Skeletal muscle tissue (tissue), 4 donors: ENCODE measurements around the gene GUCA1A. TPM values are rescaled to one million over a fixed set of nuclear protein-coding genes. Genes with fewer than 3 reads are reported as not detected.

Experiments
- H3K27ac ChIP-seq: one replicate; pipeline ENCODE4 v1.7.0; 2013; ENCODE audit warnings: mild to moderate bottlenecking, low read depth, low read length, inconsistent platforms
- H3K27me3 ChIP-seq, 3 donors: one replicate each; pipeline ENCODE4 v1.7.0; 2013; ENCODE audit warnings: low read length in 3 of 3; ENCODE audit not compliant: control insufficient read depth in 3 of 3, insufficient read depth in 3 of 3
- H3K36me3 ChIP-seq, 3 donors: one replicate each; pipeline ENCODE4 v1.7.0; 2013; ENCODE audit warnings: low read length in 3 of 3; ENCODE audit not compliant: control insufficient read depth in 3 of 3, insufficient read depth in 3 of 3
- H3K4me1 ChIP-seq, 3 donors: one replicate each; pipeline ENCODE4 v1.7.0; 2013; ENCODE audit warnings: low read length in 3 of 3, mild to moderate bottlenecking in 3 of 3; ENCODE audit not compliant: control insufficient read depth in 3 of 3, insufficient read depth in 3 of 3
- H3K4me3 ChIP-seq, 3 donors: one replicate each; pipeline ENCODE4 v1.7.0; 2013; ENCODE audit warnings: low read length in 3 of 3
- H3K9ac ChIP-seq, 3 donors: one replicate each; pipeline ENCODE4 v1.7.0; 2013; ENCODE audit warnings: low read length in 3 of 3, mild to moderate bottlenecking in 3 of 3, moderate library complexity in 2 of 3, low read depth in 1 of 3
- H3K9me3 ChIP-seq, 3 donors: one replicate each; pipeline ENCODE4 v1.7.0; 2013; ENCODE audit warnings: low read length in 3 of 3; ENCODE audit not compliant: control insufficient read depth in 3 of 3
- total RNA-seq: library from RNA; depleted of rRNA; stranded (reverse); fragments of >200 nt; gene quantifications from one replicate; pipeline ENCODE4 v1.2.3, GENCODE V29; 2014
- donor health status: Osteomylitis.

GUCA1A gene
- not detected for total RNA-seq

- Histone ChIP-seq H3K36me3 (no peaks in the 10 kb centered on the region), H3K9me3 (no peaks in the 10 kb centered on the region), H3K9ac (no peak within 1 kb of the TSS), H3K4me1 (no peaks in the 10 kb centered on the region), H3K4me3 (no peak within 1 kb of the TSS), H3K27me3 (peaks cover under 1 to 6% (median 3%) of the 10 kb centered on the region in 3 donors), H3K27ac (no peak within 1 kb of the TSS)
These were observed at the start of gene GUCA1A for GRCh38 chr6:42173101-42173500. GUCA1A (plus strand) TSS chr6:42173364; CDS start chr6:42173614, 250 bp downstream.

- no peaks in the 10 kb centered on the region for H3K9me3 ChIP-seq
- H3K4me1 ChIP-seq, result peaks cover under 1 to 2% (median under 1%) of the 10 kb centered on the region in 3 donors
- no peak overlapping the region for H3K9ac ChIP-seq
- no peaks in the 10 kb centered on the region for H3K36me3 ChIP-seq
- H3K27ac ChIP-seq, result no peak overlapping the region
- H3K4me3 ChIP-seq, result no peak overlapping the region
- H3K27me3 ChIP-seq, result no peaks in the 10 kb centered on the region
These were observed 49.6 kb upstream of the GUCA1A start for GRCh38 chr6:42123379-42124103.

GRCh38 chr6:42124223-42124836 is 48.8 kb upstream of the GUCA1A start:
- Histone ChIP-seq H3K4me1 (no peaks in the 10 kb centered on the region), H3K36me3 (no peaks in the 10 kb centered on the region), H3K9ac (no peak overlapping the region), H3K9me3 (no peaks in the 10 kb centered on the region), H3K4me3 (no peak overlapping the region), H3K27ac (no peak overlapping the region), H3K27me3 (no peaks in the 10 kb centered on the region)

GRCh38 chr6:42125231-42125630 is 47.9 kb upstream of the GUCA1A start:
- H3K27me3 ChIP-seq, result no peaks in the 10 kb centered on the region
- no peaks in the 10 kb centered on the region for H3K36me3 ChIP-seq
- H3K4me3 ChIP-seq, result no peak overlapping the region
- no peaks in the 10 kb centered on the region for H3K4me1 ChIP-seq
- H3K9ac ChIP-seq, result no peak overlapping the region
- no peaks in the 10 kb centered on the region for H3K9me3 ChIP-seq
- H3K27ac ChIP-seq, result no peak overlapping the region

- Histone ChIP-seq H3K27me3 (no peaks in the 10 kb centered on the region), H3K4me3 (no peak overlapping the region), H3K27ac (no peak overlapping the region), H3K4me1 (no peaks in the 10 kb centered on the region), H3K36me3 (no peaks in the 10 kb centered on the region), H3K9me3 (no peaks in the 10 kb centered on the region), H3K9ac (no peak overlapping the region)
These were observed 47.5 kb upstream of the GUCA1A start for GRCh38 chr6:42125663-42126062.

GRCh38 chr6:42128460-42129359 is 44.5 kb upstream of the GUCA1A start:
- no peaks in the 10 kb centered on the region for H3K9me3 ChIP-seq
- H3K27ac ChIP-seq, result no peak overlapping the region
- no peaks in the 10 kb centered on the region for H3K27me3 ChIP-seq
- H3K4me1 ChIP-seq, result no peaks in the 10 kb centered on the region
- H3K4me3 ChIP-seq, result no peak overlapping the region
- no peaks in the 10 kb centered on the region for H3K36me3 ChIP-seq
- no peak overlapping the region for H3K9ac ChIP-seq

GRCh38 chr6:42129360-42129676 is 43.8 kb upstream of the GUCA1A start:
- H3K36me3 ChIP-seq, result no peaks in the 10 kb centered on the region
- no peak overlapping the region for H3K27ac ChIP-seq
- H3K27me3 ChIP-seq, result no peaks in the 10 kb centered on the region
- H3K4me3 ChIP-seq, result no peak overlapping the region
- no peaks in the 10 kb centered on the region for H3K9me3 ChIP-seq
- no peak overlapping the region for H3K9ac ChIP-seq
- no peaks in the 10 kb centered on the region for H3K4me1 ChIP-seq

GRCh38 chr6:42131531-42131930 is 41.6 kb upstream of the GUCA1A start:
- no peaks in the 10 kb centered on the region for H3K27me3 ChIP-seq
- H3K9me3 ChIP-seq, result no peaks in the 10 kb centered on the region

GRCh38 chr6:42133926-42134325 is 39.2 kb upstream of the GUCA1A start:
- Histone ChIP-seq H3K4me1 (no peaks in the 10 kb centered on the region), H3K27me3 (no peaks in the 10 kb centered on the region), H3K9me3 (no peaks in the 10 kb centered on the region), H3K9ac (no peak overlapping the region), H3K27ac (no peak overlapping the region), H3K4me3 (no peak overlapping the region), H3K36me3 (no peaks in the 10 kb centered on the region)

More at GRCh38 chr6:42131531-42131930, 41.6 kb upstream of the GUCA1A start:
- Histone ChIP-seq H3K4me1 (no peaks in the 10 kb centered on the region), H3K27ac (no peak overlapping the region), H3K9ac (no peak overlapping the region), H3K36me3 (no peaks in the 10 kb centered on the region), H3K4me3 (no peak overlapping the region)

GRCh38 chr6:42135161-42135560 is 38.0 kb upstream of the GUCA1A start:
- H3K9me3 ChIP-seq, result no peaks in the 10 kb centered on the region
- H3K4me1 ChIP-seq, result no peaks in the 10 kb centered on the region
- no peak overlapping the region for H3K27ac ChIP-seq
- no peaks in the 10 kb centered on the region for H3K36me3 ChIP-seq
- no peak overlapping the region for H3K9ac ChIP-seq
- H3K27me3 ChIP-seq, result peaks cover 0 to 3% (median 2%) of the 10 kb centered on the region in 3 donors
- H3K4me3 ChIP-seq, result no peak overlapping the region
